ENCODE data around the gene CCDC33.

DNA sequence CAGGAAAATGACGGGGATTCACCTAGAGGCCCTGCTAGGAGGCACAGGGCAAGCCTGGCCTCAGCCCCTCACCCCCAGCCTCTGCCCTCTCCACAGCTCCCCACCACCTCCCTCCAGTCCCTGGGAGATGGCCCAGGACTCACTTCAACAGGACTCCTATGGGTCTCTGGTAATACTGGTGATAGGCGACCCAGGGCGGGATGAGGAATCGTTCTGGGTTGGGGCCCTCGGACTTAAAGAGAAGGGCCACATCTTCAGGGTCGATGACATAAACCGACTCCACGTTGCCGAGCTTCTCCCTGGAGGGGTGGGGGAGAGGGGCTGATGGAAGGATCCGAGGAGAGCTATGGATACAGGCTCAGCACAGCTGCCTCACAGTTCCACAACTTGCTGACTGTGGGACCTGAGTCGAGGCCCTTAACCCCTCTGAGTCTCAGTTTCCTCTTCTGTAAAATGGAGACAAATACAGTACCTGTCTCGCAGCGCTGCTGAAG, 111.7 kb downstream of the CCDC33 start:
- TF ChIP-seq TAF1 (IDR thresholded peaks at IDR 0.05; ENCODE audit: low read depth), result no peak
- TF ChIP-seq RAD21 (IDR thresholded peaks at IDR 0.05; ENCODE audit: low read depth), result no peak
- no peak for TF ChIP-seq TCF12 (IDR thresholded peaks at IDR 0.05; ENCODE audit: low read depth)
